IPS DF 19.7 (cell line): ENCODE results near the gene RCCD1.
"Not testable (repeated sequence)": the region's sequence is repeated elsewhere in the genome, so short reads cannot be mapped to it uniquely, and the experiment has no call there.

Source experiments
- DNase-seq: peaks from one replicate; pipeline ENCODE4 v3.0.0-alpha.2; 2013; ENCODE audit warnings: low read depth, low spot score

The RCCD1 gene

GRCh38 chr15:90954712-90955623 lies at the start of gene RCCD1:
Gene RCCD1 (plus strand): TSS chr15:90954884. CDS start chr15:90956735, 1,851 bp downstream.
- peak; percentile 81 for DNase-seq

GRCh38 chr15:90905306-90906180 lies 49.1 kb upstream of the RCCD1 start:
- DNase-seq, result no peak

GRCh38 chr15:90906181-90906849 lies 48.4 kb upstream of the RCCD1 start:
- DNase-seq, result no peak

GRCh38 chr15:90907051-90907660 lies 47.5 kb upstream of the RCCD1 start:
- no peak for DNase-seq

GRCh38 chr15:90907838-90908507 lies 46.7 kb upstream of the RCCD1 start:
- DNase-seq, result no peak

- DNase-seq, result not testable (repeated sequence)
Observed at GRCh38 chr15:90909449-90909848, 45.2 kb upstream of the RCCD1 start.

GRCh38 chr15:90909976-90910375 lies 44.7 kb upstream of the RCCD1 start:
- DNase-seq, result no peak

- no peak for DNase-seq
Observed at GRCh38 chr15:90910441-90911301, 44.0 kb upstream of the RCCD1 start.

GRCh38 chr15:90911302-90911623 lies 43.4 kb upstream of the RCCD1 start:
- DNase-seq, result no peak

- DNase-seq, result no peak
Observed at GRCh38 chr15:90911906-90912769, 42.5 kb upstream of the RCCD1 start.

GRCh38 chr15:90912770-90913075 lies 42.0 kb upstream of the RCCD1 start:
- no peak for DNase-seq

- DNase-seq, result no peak
Observed at GRCh38 chr15:90913398-90913944, 41.2 kb upstream of the RCCD1 start.

GRCh38 chr15:90914305-90915080 lies 40.2 kb upstream of the RCCD1 start:
- no peak for DNase-seq

GRCh38 chr15:90915216-90915807 lies 39.4 kb upstream of the RCCD1 start:
- no peak for DNase-seq

GRCh38 chr15:90915808-90916440 lies 38.8 kb upstream of the RCCD1 start:
- no peak for DNase-seq

- no peak for DNase-seq
Observed at GRCh38 chr15:90916461-90916860, 38.2 kb upstream of the RCCD1 start.

GRCh38 chr15:90917569-90917968 lies 37.1 kb upstream of the RCCD1 start:
- DNase-seq, result no peak
